WTC11 (cell line): Measurements from ENCODE around the gene HSBP1L1. TPM values are rescaled to one million over a fixed set of nuclear protein-coding genes. Genes with fewer than 3 reads are reported as not detected.

Source experiments
- AFF4 ChIP-seq: sonication (generic); formaldehyde crosslinking; IDR thresholded peaks from 2 replicates; pipeline ENCODE4 v1.8.1; 2023; ENCODE audit warnings: mild to moderate bottlenecking, missing genetic modification reagents, borderline replicate concordance
- AR ChIP-seq: fragments of 250-450 bp; sonication (Bioruptor Pico); IDR thresholded peaks from 2 replicates; pipeline ENCODE4 v1.9.0; 2021; ENCODE audit warnings: mild to moderate bottlenecking
- ATF1 ChIP-seq: sonication (generic); formaldehyde crosslinking; IDR thresholded peaks from 2 replicates; pipeline ENCODE4 v1.8.1; 2023; ENCODE audit warnings: mild to moderate bottlenecking, moderate library complexity, missing genetic modification reagents
- CREM ChIP-seq: sonication (generic); formaldehyde crosslinking; IDR thresholded peaks from 2 replicates; pipeline ENCODE4 v1.8.1; 2022; ENCODE audit warnings: mild to moderate bottlenecking, missing genetic modification reagents, moderate library complexity
- FOXK1 ChIP-seq: sonication (generic); formaldehyde crosslinking; IDR thresholded peaks from 2 replicates; pipeline ENCODE4 v1.8.0; 2022; ENCODE audit warnings: mild to moderate bottlenecking, moderate library complexity, missing genetic modification reagents
- FOXP4 ChIP-seq: sonication (generic); formaldehyde crosslinking; IDR thresholded peaks from 2 replicates; pipeline ENCODE4 v1.8.0; 2022; ENCODE audit warnings: mild to moderate bottlenecking, missing genetic modification reagents
- HMGA2 ChIP-seq: fragments of 250-450 bp; sonication (Bioruptor Pico); IDR thresholded peaks from 2 replicates; pipeline ENCODE4 v1.4.0; 2021; ENCODE audit warnings: mild to moderate bottlenecking, moderate library complexity
- HMGXB4 ChIP-seq: sonication (generic); formaldehyde crosslinking; IDR thresholded peaks from 2 replicates; pipeline ENCODE4 v1.8.1; 2023; ENCODE audit warnings: mild to moderate bottlenecking, moderate library complexity, missing genetic modification reagents
- KAT7 ChIP-seq: sonication (generic); formaldehyde crosslinking; IDR thresholded peaks from 2 replicates; pipeline ENCODE4 v1.8.1; 2023; ENCODE audit warnings: missing genetic modification reagents, mild to moderate bottlenecking, borderline replicate concordance
- MLX ChIP-seq: sonication (generic); formaldehyde crosslinking; IDR thresholded peaks from 2 replicates; pipeline ENCODE4 v1.8.1; 2023; ENCODE audit warnings: mild to moderate bottlenecking, missing genetic modification reagents, moderate library complexity
- NR1H2 ChIP-seq: sonication (generic); formaldehyde crosslinking; IDR thresholded peaks from 2 replicates; pipeline ENCODE4 v1.9.0; 2021; ENCODE audit warnings: mild to moderate bottlenecking, moderate library complexity, missing genetic modification reagents
- NR3C1 ChIP-seq: sonication (generic); formaldehyde crosslinking; conservative IDR thresholded peaks from 2 replicates; pipeline ENCODE4 v1.8.1; 2023; ENCODE audit warnings: low read depth, mild to moderate bottlenecking, missing genetic modification reagents
- PRRX2 ChIP-seq: fragments of 250-450 bp; sonication (Bioruptor Pico); IDR thresholded peaks from 2 replicates; pipeline ENCODE4 v1.8.0; 2021; ENCODE audit warnings: mild to moderate bottlenecking
- STAT6 ChIP-seq: sonication (generic); formaldehyde crosslinking; conservative IDR thresholded peaks from 2 replicates; pipeline ENCODE4 v1.8.1; 2023; ENCODE audit warnings: mild to moderate bottlenecking, low read depth, missing genetic modification reagents, moderate library complexity
- USF1 ChIP-seq: sonication (generic); formaldehyde crosslinking; IDR thresholded peaks from 2 replicates; pipeline ENCODE4 v1.8.0; 2022; ENCODE audit warnings: mild to moderate bottlenecking, missing genetic modification reagents
- ZNF121 ChIP-seq: sonication (generic); formaldehyde crosslinking; IDR thresholded peaks from 2 replicates; pipeline ENCODE4 v1.8.0; 2023; ENCODE audit warnings: missing genetic modification reagents
- ZNF138 ChIP-seq: sonication (generic); formaldehyde crosslinking; conservative IDR thresholded peaks from 2 replicates; pipeline ENCODE4 v1.8.1; 2022; ENCODE audit warnings: mild to moderate bottlenecking, moderate library complexity, missing genetic modification reagents
- ZNF671 ChIP-seq: fragments of 250-450 bp; sonication (Bioruptor Pico); IDR thresholded peaks from 2 replicates; pipeline ENCODE4 v1.8.0; 2021; ENCODE audit warnings: mild to moderate bottlenecking
- ZSCAN18 ChIP-seq: fragments of 250-450 bp; sonication (Bioruptor Pico); IDR thresholded peaks from 2 replicates; pipeline ENCODE4 v2.1.2; 2022; ENCODE audit warnings: mild to moderate bottlenecking, moderate library complexity
- total RNA-seq: library from RNA; stranded (reverse); gene quantifications from 3 replicates; pipeline ENCODE4 v1.2.3, GENCODE V29; 2021

Gene HSBP1L1
- total RNA-seq, 1 experiment from 2014 or later = 1.4 TPM

- TF ChIP-seq HMGXB4 (CRISPR knock-in tag) = peak; percentile 87; the same call in 1 of the 2 replicates
- TF ChIP-seq NR1H2 = no peak
- no peak for TF ChIP-seq ZSCAN18
- TF ChIP-seq HMGA2 = no peak
- no peak; the same call in 1 of the 2 replicates for TF ChIP-seq NR3C1 (CRISPR knock-in tag)
- TF ChIP-seq AR (CRISPR knock-in tag) = no peak
- no peak; the same call in 1 of the 2 replicates for TF ChIP-seq ATF1 (CRISPR knock-in tag)
- peak; percentile 93 for TF ChIP-seq CREM
- TF ChIP-seq FOXP4 (CRISPR knock-in tag) = 0 out of 2 replicates have a peak, but pooled peaks have one; percentile 65
- peak; percentile 89; the same call in 1 of the 2 replicates for TF ChIP-seq FOXK1 (CRISPR knock-in tag)
- TF ChIP-seq ZNF138 (CRISPR knock-in tag) = no peak
- no peak for TF ChIP-seq ZNF671 (CRISPR knock-in tag)
- no peak for TF ChIP-seq PRRX2 (CRISPR knock-in tag)
- 0 out of 2 replicates have a peak, but pooled peaks have one; percentile 7 for TF ChIP-seq KAT7 (CRISPR knock-in tag)
- no peak for TF ChIP-seq MLX (CRISPR knock-in tag)
- TF ChIP-seq AFF4 (CRISPR knock-in tag) = no peak
- TF ChIP-seq STAT6 (CRISPR knock-in tag) = no peak; the same call in 1 of the 2 replicates
- TF ChIP-seq ZNF121 (CRISPR knock-in tag) = no peak
- TF ChIP-seq USF1 (CRISPR knock-in tag) = peak; percentile 47; the same call in 1 of the 2 replicates
Observed at GRCh38 chr18:79988451-79989194, 24.2 kb downstream of the HSBP1L1 start, which contains the start of gene TXNL4A (continued).
